Fibroblast of peridontal ligament (primary cell): ENCODE measurements around the gene MRPL1.
"Not testable (repeated sequence)": the region's sequence is repeated elsewhere in the genome, so short reads cannot be mapped to it uniquely, and the experiment has no call there.

Source experiments
- DNase-seq: peaks from one replicate; pipeline ENCODE4 v3.0.0-alpha.2; 2010; ENCODE audit errors: extremely low read depth

Gene MRPL1

GRCh38 chr4:77913348-77913747, 50.7 kb downstream of the MRPL1 start:
- DNase-seq, result peak; percentile 9

GRCh38 chr4:77917075-77917474, 54.4 kb downstream of the MRPL1 start:
- no peak for DNase-seq

GRCh38 chr4:77917601-77918000, 55.0 kb downstream of the MRPL1 start:
- DNase-seq, result no peak

GRCh38 chr4:77920371-77920770, 57.7 kb downstream of the MRPL1 start:
- no peak for DNase-seq

GRCh38 chr4:77921701-77922100, 59.1 kb downstream of the MRPL1 start:
- DNase-seq, result peak; percentile 83

GRCh38 chr4:77922158-77923094, 59.8 kb downstream of the MRPL1 start:
- peak; percentile 71 for DNase-seq

- peak; percentile 50 for DNase-seq
Measured at GRCh38 chr4:77927991-77928925, 65.6 kb downstream of the MRPL1 start.

GRCh38 chr4:77930154-77930639, 67.6 kb downstream of the MRPL1 start:
- DNase-seq, result no peak

- peak; percentile 56 for DNase-seq
Measured at GRCh38 chr4:77930876-77931275, 68.2 kb downstream of the MRPL1 start.

GRCh38 chr4:77931452-77932135, 69.0 kb downstream of the MRPL1 start:
- peak; percentile 72 for DNase-seq

GRCh38 chr4:77938560-77938959, 75.9 kb downstream of the MRPL1 start:
- DNase-seq, result no peak

GRCh38 chr4:77945929-77946328, 83.3 kb downstream of the MRPL1 start:
- DNase-seq, result not testable (repeated sequence)

GRCh38 chr4:77950203-77950602, 87.6 kb downstream of the MRPL1 start:
- DNase-seq, result no peak

- no peak for DNase-seq
Measured at GRCh38 chr4:77952457-77952856, 89.8 kb downstream of the MRPL1 start.

GRCh38 chr4:77954690-77955089, 92.1 kb downstream of the MRPL1 start:
- DNase-seq, result no peak

- no peak for DNase-seq
Measured at GRCh38 chr4:77956917-77957316, 94.3 kb downstream of the MRPL1 start.

GRCh38 chr4:77958897-77959296, 96.3 kb downstream of the MRPL1 start:
- no peak for DNase-seq

- peak; percentile 82 for DNase-seq
Measured at GRCh38 chr4:77959566-77960338, 97.1 kb downstream of the MRPL1 start.

- DNase-seq, result no peak
Measured at GRCh38 chr4:77960367-77960766, 97.7 kb downstream of the MRPL1 start.

- no peak for DNase-seq
Measured at GRCh38 chr4:77963004-77963403, 100.4 kb downstream of the MRPL1 start.

GRCh38 chr4:77973657-77974056, 111.0 kb downstream of the MRPL1 start:
- DNase-seq, result not testable (repeated sequence)
